GM12873 (cell line): ENCODE measurements around the gene NR2C2.

ENCODE experiments used
- TF ChIP-seq, protein P1 (sequence below): IDR thresholded peaks from 2 replicates; pipeline ENCODE4 v1.5.1; 2012; ENCODE audit warnings: low read depth, mild to moderate bottlenecking, moderate library complexity, low read length, control low read depth; ENCODE audit not compliant: insufficient read depth; ENCODE audit errors: missing control alignments

NR2C2 gene

DNA sequence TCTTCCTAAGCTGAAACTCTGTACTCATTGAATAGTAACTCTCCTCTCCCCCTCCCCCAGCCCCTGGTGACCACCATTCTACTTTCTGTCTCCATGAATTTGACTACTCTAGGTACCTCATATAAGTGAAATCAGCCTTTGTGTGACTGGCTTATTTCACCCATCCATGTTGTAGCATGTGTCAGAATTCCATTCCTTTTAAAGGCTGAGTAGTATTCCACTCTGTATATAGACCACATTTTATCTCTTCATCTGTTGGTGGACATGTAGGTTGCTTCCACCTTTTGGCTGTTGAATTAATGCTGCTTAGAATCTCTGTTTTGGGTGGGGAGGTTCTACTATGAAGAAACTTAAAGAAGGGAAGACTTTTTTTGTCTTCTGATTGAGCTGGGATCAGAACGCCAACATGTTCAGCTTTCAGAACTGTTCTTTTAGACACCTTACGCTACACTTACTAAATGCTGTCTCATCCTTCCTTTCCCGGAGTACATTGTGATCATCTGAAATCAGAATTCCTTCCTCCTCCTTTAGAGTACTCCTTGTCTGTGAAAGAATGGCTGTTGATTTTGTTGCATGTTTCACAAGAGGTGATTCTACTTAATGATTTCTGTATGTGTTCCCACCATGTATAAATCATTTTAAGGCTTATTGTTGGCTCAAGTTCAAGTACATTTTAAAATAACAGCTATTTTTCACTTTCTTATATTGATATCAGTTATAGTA lies 67.4 kb downstream of the NR2C2 start:
- TF ChIP-seq, protein P1, sequence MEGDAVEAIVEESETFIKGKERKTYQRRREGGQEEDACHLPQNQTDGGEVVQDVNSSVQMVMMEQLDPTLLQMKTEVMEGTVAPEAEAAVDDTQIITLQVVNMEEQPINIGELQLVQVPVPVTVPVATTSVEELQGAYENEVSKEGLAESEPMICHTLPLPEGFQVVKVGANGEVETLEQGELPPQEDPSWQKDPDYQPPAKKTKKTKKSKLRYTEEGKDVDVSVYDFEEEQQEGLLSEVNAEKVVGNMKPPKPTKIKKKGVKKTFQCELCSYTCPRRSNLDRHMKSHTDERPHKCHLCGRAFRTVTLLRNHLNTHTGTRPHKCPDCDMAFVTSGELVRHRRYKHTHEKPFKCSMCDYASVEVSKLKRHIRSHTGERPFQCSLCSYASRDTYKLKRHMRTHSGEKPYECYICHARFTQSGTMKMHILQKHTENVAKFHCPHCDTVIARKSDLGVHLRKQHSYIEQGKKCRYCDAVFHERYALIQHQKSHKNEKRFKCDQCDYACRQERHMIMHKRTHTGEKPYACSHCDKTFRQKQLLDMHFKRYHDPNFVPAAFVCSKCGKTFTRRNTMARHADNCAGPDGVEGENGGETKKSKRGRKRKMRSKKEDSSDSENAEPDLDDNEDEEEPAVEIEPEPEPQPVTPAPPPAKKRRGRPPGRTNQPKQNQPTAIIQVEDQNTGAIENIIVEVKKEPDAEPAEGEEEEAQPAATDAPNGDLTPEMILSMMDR: no peak

DNA sequence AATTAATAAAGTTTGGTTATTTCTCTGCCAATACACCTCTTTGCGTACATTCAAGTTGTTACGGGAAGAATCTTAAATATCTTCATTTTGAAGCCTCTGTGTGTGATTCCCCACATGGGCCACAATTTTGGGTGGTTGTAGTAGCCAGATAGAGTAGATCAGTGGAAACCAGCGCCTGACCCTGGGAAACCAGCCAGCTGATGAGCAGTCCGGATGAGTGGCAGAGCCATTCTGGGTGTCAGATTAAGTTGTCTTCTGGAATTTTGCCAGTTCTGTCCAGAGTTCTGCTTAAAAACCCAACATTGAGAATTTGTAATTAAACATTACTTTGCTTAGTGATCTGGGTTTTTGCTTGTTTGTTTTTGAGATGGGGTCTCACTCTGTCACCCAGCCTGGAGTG lies 68.1 kb downstream of the NR2C2 start:
- TF ChIP-seq, protein P1: no peak

DNA sequence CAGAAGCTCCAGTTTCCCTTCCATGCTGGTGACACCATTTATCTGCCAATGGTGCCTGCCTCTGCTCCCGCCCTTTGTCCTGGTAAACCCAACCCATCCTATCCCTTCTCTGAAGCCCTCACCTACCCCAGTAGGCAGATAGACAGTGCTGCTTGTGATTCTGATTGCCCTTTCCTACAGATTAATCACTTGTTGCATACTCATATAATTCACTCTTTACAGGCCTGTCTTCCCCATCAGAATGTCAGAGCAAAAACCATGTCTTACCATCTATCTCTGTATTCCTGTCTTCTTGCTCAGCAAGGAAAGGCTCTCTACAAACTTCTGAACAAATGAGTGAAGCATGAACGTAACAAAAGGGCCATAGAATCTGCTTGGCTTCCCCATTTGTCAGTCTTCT lies 69.8 kb downstream of the NR2C2 start:
- TF ChIP-seq, protein P1: no peak

- TF ChIP-seq, protein P1: no peak
Measured at GRCh38 chr3:15023249-15023648, 75.9 kb downstream of the NR2C2 start.

- TF ChIP-seq, protein P1: no peak
Measured at GRCh38 chr3:15023719-15024118, 76.3 kb downstream of the NR2C2 start.

DNA sequence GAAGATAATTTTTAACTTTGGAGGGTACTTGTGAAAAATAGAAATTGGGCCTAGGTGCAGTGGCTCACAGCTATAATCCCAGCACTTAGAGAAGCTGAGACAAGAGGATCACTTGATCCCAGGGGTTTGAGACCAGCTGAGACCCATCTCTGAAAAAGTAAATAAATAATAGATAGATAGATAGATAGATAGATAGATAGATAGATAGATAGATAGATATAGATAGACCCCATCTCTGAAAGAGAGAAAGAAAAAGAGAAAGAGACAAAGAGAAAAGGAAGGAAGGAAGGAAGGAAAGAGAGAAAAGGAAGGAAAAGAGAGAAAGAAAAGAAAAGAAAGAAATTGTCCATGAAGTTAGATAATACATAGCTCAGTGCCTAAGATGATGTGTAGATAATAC lies 82.2 kb downstream of the NR2C2 start:
- TF ChIP-seq, protein P1: no peak

GRCh38 chr3:15032650-15033049 lies 85.3 kb downstream of the NR2C2 start:
- TF ChIP-seq, protein P1: no peak
